ENCODE results near the gene DPEP2.

- TF ChIP-seq, protein P1, sequence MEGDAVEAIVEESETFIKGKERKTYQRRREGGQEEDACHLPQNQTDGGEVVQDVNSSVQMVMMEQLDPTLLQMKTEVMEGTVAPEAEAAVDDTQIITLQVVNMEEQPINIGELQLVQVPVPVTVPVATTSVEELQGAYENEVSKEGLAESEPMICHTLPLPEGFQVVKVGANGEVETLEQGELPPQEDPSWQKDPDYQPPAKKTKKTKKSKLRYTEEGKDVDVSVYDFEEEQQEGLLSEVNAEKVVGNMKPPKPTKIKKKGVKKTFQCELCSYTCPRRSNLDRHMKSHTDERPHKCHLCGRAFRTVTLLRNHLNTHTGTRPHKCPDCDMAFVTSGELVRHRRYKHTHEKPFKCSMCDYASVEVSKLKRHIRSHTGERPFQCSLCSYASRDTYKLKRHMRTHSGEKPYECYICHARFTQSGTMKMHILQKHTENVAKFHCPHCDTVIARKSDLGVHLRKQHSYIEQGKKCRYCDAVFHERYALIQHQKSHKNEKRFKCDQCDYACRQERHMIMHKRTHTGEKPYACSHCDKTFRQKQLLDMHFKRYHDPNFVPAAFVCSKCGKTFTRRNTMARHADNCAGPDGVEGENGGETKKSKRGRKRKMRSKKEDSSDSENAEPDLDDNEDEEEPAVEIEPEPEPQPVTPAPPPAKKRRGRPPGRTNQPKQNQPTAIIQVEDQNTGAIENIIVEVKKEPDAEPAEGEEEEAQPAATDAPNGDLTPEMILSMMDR (IDR thresholded peaks at IDR 0.05) = no peak
- TF ChIP-seq POLR2AphosphoS5 (IDR thresholded peaks at IDR 0.05) = peak in 2 of 3 donors; percentile 18 to 76
- peak; percentile 27 for TF ChIP-seq EP300 (IDR thresholded peaks at IDR 0.05)
Measured at GRCh38 chr16:67959536-67960329, 39.6 kb downstream of the DPEP2 start.

Measured in stomach (tissue), 4 donors.